Liver (tissue), 3 donors: Measurements from ENCODE around the gene SLC12A5.

Experiments
- CTCF ChIP-seq: fragments of 150-350 bp; IDR thresholded peaks from 2 replicates; pipeline ENCODE4 v1.5.1; 2017; ENCODE audit warnings: improper control_type of control experiment, low read depth, low read length; ENCODE audit not compliant: missing input control
- FOXA1 ChIP-seq: IDR thresholded peaks from 2 replicates; pipeline ENCODE4 v1.6.1; 2016; ENCODE audit warnings: antibody characterized with exemption
- GABPA ChIP-seq, 2 donors: IDR thresholded peaks in 1 of 2; conservative IDR thresholded peaks in 1 of 2; 2 replicates each; pipeline ENCODE4 v1.6.1; 2016; ENCODE audit warnings: antibody characterized with exemption in 2 of 2, mild to moderate bottlenecking in 1 of 2, moderate library complexity in 1 of 2
- HNF4A ChIP-seq, 2 donors: conservative IDR thresholded peaks; 2 replicates each; pipeline ENCODE4 v1.6.1; 2016; ENCODE audit warnings: antibody characterized with exemption in 2 of 2, mild to moderate bottlenecking in 2 of 2
- JUND ChIP-seq, 2 donors: IDR thresholded peaks; 2 replicates each; pipeline ENCODE4 v1.6.1; 2016; ENCODE audit warnings: antibody characterized with exemption in 2 of 2
- MAX ChIP-seq: IDR thresholded peaks from 2 replicates; pipeline ENCODE4 v1.6.1; 2016; ENCODE audit warnings: antibody characterized with exemption
- RAD21 ChIP-seq, 2 donors: IDR thresholded peaks; 2 replicates each; pipeline ENCODE4 v1.6.1; 2016; ENCODE audit warnings: antibody characterized with exemption in 2 of 2, mild to moderate bottlenecking in 2 of 2
- RXRA ChIP-seq, 2 donors: IDR thresholded peaks; 2 replicates each; pipeline ENCODE4 v1.6.1; 2017 to 2018; ENCODE audit warnings: antibody characterized with exemption in 2 of 2, mild to moderate bottlenecking in 1 of 2
- SP1 ChIP-seq: IDR thresholded peaks from 2 replicates; pipeline ENCODE4 v1.6.1; 2018; ENCODE audit warnings: antibody characterized with exemption, mild to moderate bottlenecking
- TAF1 ChIP-seq: conservative IDR thresholded peaks from 2 replicates; pipeline ENCODE4 v1.6.1; 2016; ENCODE audit warnings: antibody characterized with exemption, mild to moderate bottlenecking
- donor health status: healthy.
- donor health status: healthy.

- TF ChIP-seq RXRA (IDR thresholded peaks at IDR 0.05) = no peak
- no peak for TF ChIP-seq CTCF
- TF ChIP-seq FOXA1 = no peak
- TF ChIP-seq TAF1 = no peak
- no peak for TF ChIP-seq GABPA (IDR thresholded peaks at IDR 0.05 in 1 of 2, conservative IDR thresholded peaks at IDR 0.05 in 1 of 2)
- no peak for TF ChIP-seq RAD21 (IDR thresholded peaks at IDR 0.05)
- no peak for TF ChIP-seq JUND (IDR thresholded peaks at IDR 0.05)
- no peak for TF ChIP-seq MAX
- no peak for TF ChIP-seq SP1
- no peak for TF ChIP-seq HNF4A (conservative IDR thresholded peaks at IDR 0.05)
Measured at GRCh38 chr20:46004187-46004586, 24.8 kb upstream of the SLC12A5 start.
